HEK293 (cell line): ENCODE measurements around the gene MEOX1.

Experiments used
- BCL11B ChIP-seq: fragments of 450-650 bp; formaldehyde crosslinking; IDR thresholded peaks from 2 replicates; pipeline ENCODE4 v1.5.1; 2016; ENCODE audit warnings: low read depth, missing biosample characterization, missing genetic modification characterization
- IKZF3 ChIP-seq: fragments of 450-650 bp; IDR thresholded peaks from 2 replicates; pipeline ENCODE4 v1.5.0; 2018; ENCODE audit warnings: missing biosample characterization, mild to moderate bottlenecking, missing genetic modification characterization, moderate library complexity
- KLF10 ChIP-seq: fragments of 450-650 bp; IDR thresholded peaks from 2 replicates; pipeline ENCODE4 v1.5.1; 2018; ENCODE audit warnings: missing biosample characterization, mild to moderate bottlenecking, missing genetic modification characterization
- KLF16 ChIP-seq: fragments of 450-650 bp; formaldehyde crosslinking; IDR thresholded peaks from 2 replicates; pipeline ENCODE4 v1.5.1; 2017; ENCODE audit warnings: missing biosample characterization, missing genetic modification characterization
- PRDM1 ChIP-seq: fragments of 450-650 bp; formaldehyde crosslinking; IDR thresholded peaks from 2 replicates; pipeline ENCODE4; 2016; ENCODE audit warnings: missing biosample characterization, missing genetic modification characterization
- SP7 ChIP-seq: fragments of 450-650 bp; formaldehyde crosslinking; IDR thresholded peaks from 2 replicates; pipeline ENCODE4 v1.5.1; 2016; ENCODE audit warnings: missing biosample characterization, missing genetic modification characterization
- ZNF10 ChIP-seq: fragments of 450-650 bp; formaldehyde crosslinking; IDR thresholded peaks from 2 replicates; pipeline ENCODE4 v1.5.1; 2017; ENCODE audit warnings: missing biosample characterization, missing genetic modification characterization
- ZNF133 ChIP-seq: fragments of 450-650 bp; formaldehyde crosslinking; IDR thresholded peaks from 2 replicates; pipeline ENCODE4 v1.5.1; 2016; ENCODE audit warnings: missing biosample characterization, missing genetic modification characterization
- ZNF146 ChIP-seq: fragments of 450-650 bp; formaldehyde crosslinking; IDR thresholded peaks from 2 replicates; pipeline ENCODE4 v1.5.1; 2016; ENCODE audit warnings: missing biosample characterization, missing genetic modification characterization
- ZNF175 ChIP-seq: fragments of 450-650 bp; formaldehyde crosslinking; IDR thresholded peaks from 2 replicates; pipeline ENCODE4 v1.5.1; 2016; ENCODE audit warnings: missing biosample characterization, missing genetic modification characterization
- ZNF202 ChIP-seq: fragments of 450-650 bp; formaldehyde crosslinking; IDR thresholded peaks from 2 replicates; pipeline ENCODE4 v1.5.1; 2016; ENCODE audit warnings: missing biosample characterization, missing genetic modification characterization, borderline replicate concordance
- ZNF223 ChIP-seq: fragments of 450-650 bp; formaldehyde crosslinking; IDR thresholded peaks from 2 replicates; pipeline ENCODE4 v1.5.1; 2016; ENCODE audit warnings: missing biosample characterization, missing genetic modification characterization
- ZNF311 ChIP-seq: fragments of 450-650 bp; formaldehyde crosslinking; IDR thresholded peaks from 2 replicates; pipeline ENCODE4 v1.5.1; 2017; ENCODE audit warnings: missing biosample characterization, missing genetic modification characterization, borderline replicate concordance
- ZNF324 ChIP-seq: fragments of 450-650 bp; formaldehyde crosslinking; IDR thresholded peaks from 2 replicates; pipeline ENCODE4 v1.5.1; 2016; ENCODE audit warnings: missing biosample characterization, missing genetic modification characterization
- ZNF366 ChIP-seq: fragments of 450-650 bp; formaldehyde crosslinking; conservative IDR thresholded peaks from 2 replicates; pipeline ENCODE4 v1.5.1; 2016; ENCODE audit warnings: missing biosample characterization, missing genetic modification characterization
- ZNF391 ChIP-seq: fragments of 450-650 bp; formaldehyde crosslinking; IDR thresholded peaks from 2 replicates; pipeline ENCODE4 v1.5.1; 2016; ENCODE audit warnings: low read depth, missing biosample characterization, missing genetic modification characterization, borderline replicate concordance
- ZNF423 ChIP-seq: fragments of 450-650 bp; formaldehyde crosslinking; IDR thresholded peaks from 2 replicates; pipeline ENCODE4 v1.5.1; 2016; ENCODE audit warnings: missing biosample characterization, missing genetic modification characterization
- ZNF514 ChIP-seq: fragments of 450-650 bp; formaldehyde crosslinking; IDR thresholded peaks from 2 replicates; pipeline ENCODE4 v1.5.1; 2016; ENCODE audit warnings: missing biosample characterization, missing genetic modification characterization
- ZNF560 ChIP-seq: fragments of 450-650 bp; formaldehyde crosslinking; IDR thresholded peaks from 2 replicates; pipeline ENCODE4 v1.5.1; 2017; ENCODE audit warnings: missing biosample characterization, missing genetic modification characterization, borderline replicate concordance
- ZNF596 ChIP-seq: fragments of 450-650 bp; IDR thresholded peaks from 2 replicates; pipeline ENCODE4 v1.5.0; 2018; ENCODE audit warnings: missing biosample characterization, mild to moderate bottlenecking, missing genetic modification characterization, moderate library complexity
- ZNF610 ChIP-seq: fragments of 450-650 bp; formaldehyde crosslinking; IDR thresholded peaks from 2 replicates; pipeline ENCODE4 v1.5.1; 2016; ENCODE audit warnings: missing biosample characterization, missing genetic modification characterization, borderline replicate concordance
- ZNF701 ChIP-seq: fragments of 450-650 bp; formaldehyde crosslinking; IDR thresholded peaks from 2 replicates; pipeline ENCODE4 v1.5.1; 2016; ENCODE audit warnings: missing biosample characterization, missing genetic modification characterization
- ZSCAN30 ChIP-seq: fragments of 450-650 bp; IDR thresholded peaks from 2 replicates; pipeline ENCODE4 v1.5.1; 2018; ENCODE audit warnings: missing biosample characterization, mild to moderate bottlenecking, missing genetic modification characterization, moderate library complexity
- ZXDB ChIP-seq: fragments of 450-650 bp; formaldehyde crosslinking; IDR thresholded peaks from 2 replicates; pipeline ENCODE4 v1.5.1; 2016; ENCODE audit warnings: missing biosample characterization, missing genetic modification characterization
- TF ChIP-seq, protein P1 (sequence below): fragments of 450-650 bp; formaldehyde crosslinking; IDR thresholded peaks from 2 replicates; pipeline ENCODE4 v1.5.1; 2016; ENCODE audit warnings: missing biosample characterization, missing genetic modification characterization
- TF ChIP-seq, protein P2 (sequence below): fragments of 450-650 bp; formaldehyde crosslinking; IDR thresholded peaks from 2 replicates; pipeline ENCODE4 v1.5.1; 2016; ENCODE audit warnings: missing biosample characterization, missing genetic modification characterization
- TF ChIP-seq, protein P3 (sequence below): fragments of 450-650 bp; formaldehyde crosslinking; IDR thresholded peaks from 2 replicates; pipeline ENCODE4 v1.5.1; 2016; ENCODE audit warnings: missing biosample characterization, missing genetic modification characterization
- TF ChIP-seq, protein P4 (sequence below): fragments of 450-650 bp; IDR thresholded peaks from 2 replicates; pipeline ENCODE4 v1.5.1; 2018; ENCODE audit warnings: missing biosample characterization, missing genetic modification characterization
- TF ChIP-seq, protein P5 (sequence below): fragments of 450-650 bp; formaldehyde crosslinking; IDR thresholded peaks from 2 replicates; pipeline ENCODE4 v1.5.1; 2016; ENCODE audit warnings: missing biosample characterization, missing genetic modification characterization, borderline replicate concordance
- TF ChIP-seq, protein P6 (sequence below): fragments of 450-650 bp; formaldehyde crosslinking; IDR thresholded peaks from 2 replicates; pipeline ENCODE4 v1.5.1; 2016; ENCODE audit warnings: missing biosample characterization, missing genetic modification characterization
- TF ChIP-seq, protein P7 (sequence below): fragments of 450-650 bp; formaldehyde crosslinking; IDR thresholded peaks from 2 replicates; pipeline ENCODE4 v1.5.1; 2016; ENCODE audit warnings: missing biosample characterization, missing genetic modification characterization

Gene MEOX1

DNA sequence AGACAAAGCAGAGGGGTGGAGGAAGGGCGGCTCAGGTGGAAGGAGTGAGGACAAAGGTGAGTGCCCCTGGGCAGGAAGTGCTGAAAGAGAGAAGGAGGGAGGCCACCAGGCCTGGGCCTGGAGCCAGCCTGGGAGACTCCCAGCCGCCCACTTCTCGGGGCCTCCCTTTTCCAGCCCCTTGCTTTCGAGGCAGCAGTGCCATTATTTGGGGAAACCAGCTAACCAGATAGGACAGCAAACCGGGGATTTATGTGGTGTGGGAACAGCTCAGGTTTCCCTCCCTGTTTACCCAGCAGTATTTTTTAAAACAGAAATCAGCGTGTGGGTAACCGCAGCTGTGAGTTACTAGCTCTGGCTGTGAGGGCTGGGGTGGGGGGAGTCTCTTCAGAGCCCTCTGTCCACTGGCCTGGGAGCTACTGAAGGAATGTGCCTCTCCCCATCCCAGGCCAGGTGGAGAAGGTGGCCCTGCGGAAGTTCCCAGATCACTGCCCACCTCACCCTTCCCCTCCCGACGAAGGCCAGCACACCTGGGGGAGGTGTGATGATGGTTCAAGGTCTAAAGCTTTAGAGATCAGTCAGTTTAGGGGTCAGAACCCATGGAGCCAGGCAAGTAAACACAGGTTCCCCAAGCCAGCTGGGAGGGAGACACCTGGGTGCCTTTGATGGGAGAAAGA, 8.4 kb upstream of the MEOX1 start (continued):
- TF ChIP-seq, protein P1, sequence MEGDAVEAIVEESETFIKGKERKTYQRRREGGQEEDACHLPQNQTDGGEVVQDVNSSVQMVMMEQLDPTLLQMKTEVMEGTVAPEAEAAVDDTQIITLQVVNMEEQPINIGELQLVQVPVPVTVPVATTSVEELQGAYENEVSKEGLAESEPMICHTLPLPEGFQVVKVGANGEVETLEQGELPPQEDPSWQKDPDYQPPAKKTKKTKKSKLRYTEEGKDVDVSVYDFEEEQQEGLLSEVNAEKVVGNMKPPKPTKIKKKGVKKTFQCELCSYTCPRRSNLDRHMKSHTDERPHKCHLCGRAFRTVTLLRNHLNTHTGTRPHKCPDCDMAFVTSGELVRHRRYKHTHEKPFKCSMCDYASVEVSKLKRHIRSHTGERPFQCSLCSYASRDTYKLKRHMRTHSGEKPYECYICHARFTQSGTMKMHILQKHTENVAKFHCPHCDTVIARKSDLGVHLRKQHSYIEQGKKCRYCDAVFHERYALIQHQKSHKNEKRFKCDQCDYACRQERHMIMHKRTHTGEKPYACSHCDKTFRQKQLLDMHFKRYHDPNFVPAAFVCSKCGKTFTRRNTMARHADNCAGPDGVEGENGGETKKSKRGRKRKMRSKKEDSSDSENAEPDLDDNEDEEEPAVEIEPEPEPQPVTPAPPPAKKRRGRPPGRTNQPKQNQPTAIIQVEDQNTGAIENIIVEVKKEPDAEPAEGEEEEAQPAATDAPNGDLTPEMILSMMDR (tag by site-specific recombination): no peak
- TF ChIP-seq ZNF133 (no peak), ZNF311 (no peak), ZNF610 (peak; percentile 79; the same call in 1 of the 2 replicates), KLF16 (tag by site-specific recombination) (peak; percentile 72; the same call in 1 of the 2 replicates), ZNF560 (no peak), ZNF202 (tag by site-specific recombination) (no peak), ZNF423 (peak; percentile 66), ZNF514 (no peak), ZNF223 (tag by site-specific recombination) (no peak), ZXDB (tag by site-specific recombination) (peak; percentile 89), PRDM1 (no peak), BCL11B (tag by site-specific recombination) (peak; percentile 87), ZSCAN30 (peak; percentile 98), ZNF324 (tag by site-specific recombination) (peak; percentile 93; the same call in 1 of the 2 replicates), ZNF175 (no peak), ZNF146 (tag by site-specific recombination) (0 out of 2 replicates have a peak, but pooled peaks have one; percentile 49), KLF10 (tag by site-specific recombination) (peak; percentile 81), ZNF701 (no peak), ZNF366 (tag by site-specific recombination) (peak; percentile 70), SP7 (tag by site-specific recombination) (peak; percentile 99), ZNF596 (tag by site-specific recombination) (peak; percentile 93), ZNF10 (tag by site-specific recombination) (peak; percentile 61; the same call in 1 of the 2 replicates), ZNF391 (tag by site-specific recombination) (peak; percentile 75; the same call in 1 of the 2 replicates), IKZF3 (peak; percentile 98)
- TF ChIP-seq, protein P2, sequence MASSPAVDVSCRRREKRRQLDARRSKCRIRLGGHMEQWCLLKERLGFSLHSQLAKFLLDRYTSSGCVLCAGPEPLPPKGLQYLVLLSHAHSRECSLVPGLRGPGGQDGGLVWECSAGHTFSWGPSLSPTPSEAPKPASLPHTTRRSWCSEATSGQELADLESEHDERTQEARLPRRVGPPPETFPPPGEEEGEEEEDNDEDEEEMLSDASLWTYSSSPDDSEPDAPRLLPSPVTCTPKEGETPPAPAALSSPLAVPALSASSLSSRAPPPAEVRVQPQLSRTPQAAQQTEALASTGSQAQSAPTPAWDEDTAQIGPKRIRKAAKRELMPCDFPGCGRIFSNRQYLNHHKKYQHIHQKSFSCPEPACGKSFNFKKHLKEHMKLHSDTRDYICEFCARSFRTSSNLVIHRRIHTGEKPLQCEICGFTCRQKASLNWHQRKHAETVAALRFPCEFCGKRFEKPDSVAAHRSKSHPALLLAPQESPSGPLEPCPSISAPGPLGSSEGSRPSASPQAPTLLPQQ: peak; percentile 74
- TF ChIP-seq, protein P3, sequence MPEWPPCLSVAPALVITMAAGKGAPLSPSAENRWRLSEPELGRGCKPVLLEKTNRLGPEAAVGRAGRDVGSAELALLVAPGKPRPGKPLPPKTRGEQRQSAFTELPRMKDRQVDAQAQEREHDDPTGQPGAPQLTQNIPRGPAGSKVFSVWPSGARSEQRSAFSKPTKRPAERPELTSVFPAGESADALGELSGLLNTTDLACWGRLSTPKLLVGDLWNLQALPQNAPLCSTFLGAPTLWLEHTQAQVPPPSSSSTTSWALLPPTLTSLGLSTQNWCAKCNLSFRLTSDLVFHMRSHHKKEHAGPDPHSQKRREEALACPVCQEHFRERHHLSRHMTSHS: peak; percentile 51; the same call in 1 of the 2 replicates
- TF ChIP-seq, protein P4, sequence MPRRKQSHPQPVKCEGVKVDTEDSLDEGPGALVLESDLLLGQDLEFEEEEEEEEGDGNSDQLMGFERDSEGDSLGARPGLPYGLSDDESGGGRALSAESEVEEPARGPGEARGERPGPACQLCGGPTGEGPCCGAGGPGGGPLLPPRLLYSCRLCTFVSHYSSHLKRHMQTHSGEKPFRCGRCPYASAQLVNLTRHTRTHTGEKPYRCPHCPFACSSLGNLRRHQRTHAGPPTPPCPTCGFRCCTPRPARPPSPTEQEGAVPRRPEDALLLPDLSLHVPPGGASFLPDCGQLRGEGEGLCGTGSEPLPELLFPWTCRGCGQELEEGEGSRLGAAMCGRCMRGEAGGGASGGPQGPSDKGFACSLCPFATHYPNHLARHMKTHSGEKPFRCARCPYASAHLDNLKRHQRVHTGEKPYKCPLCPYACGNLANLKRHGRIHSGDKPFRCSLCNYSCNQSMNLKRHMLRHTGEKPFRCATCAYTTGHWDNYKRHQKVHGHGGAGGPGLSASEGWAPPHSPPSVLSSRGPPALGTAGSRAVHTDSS (tag by site-specific recombination): no peak
- TF ChIP-seq, protein P5, sequence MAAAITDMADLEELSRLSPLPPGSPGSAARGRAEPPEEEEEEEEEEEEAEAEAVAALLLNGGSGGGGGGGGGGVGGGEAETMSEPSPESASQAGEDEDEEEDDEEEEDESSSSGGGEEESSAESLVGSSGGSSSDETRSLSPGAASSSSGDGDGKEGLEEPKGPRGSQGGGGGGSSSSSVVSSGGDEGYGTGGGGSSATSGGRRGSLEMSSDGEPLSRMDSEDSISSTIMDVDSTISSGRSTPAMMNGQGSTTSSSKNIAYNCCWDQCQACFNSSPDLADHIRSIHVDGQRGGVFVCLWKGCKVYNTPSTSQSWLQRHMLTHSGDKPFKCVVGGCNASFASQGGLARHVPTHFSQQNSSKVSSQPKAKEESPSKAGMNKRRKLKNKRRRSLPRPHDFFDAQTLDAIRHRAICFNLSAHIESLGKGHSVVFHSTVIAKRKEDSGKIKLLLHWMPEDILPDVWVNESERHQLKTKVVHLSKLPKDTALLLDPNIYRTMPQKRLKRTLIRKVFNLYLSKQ (tag by site-specific recombination): no peak
- TF ChIP-seq, protein P6, sequence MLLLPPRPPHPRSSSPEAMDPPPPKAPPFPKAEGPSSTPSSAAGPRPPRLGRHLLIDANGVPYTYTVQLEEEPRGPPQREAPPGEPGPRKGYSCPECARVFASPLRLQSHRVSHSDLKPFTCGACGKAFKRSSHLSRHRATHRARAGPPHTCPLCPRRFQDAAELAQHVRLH (tag by site-specific recombination): peak; percentile 57; the same call in 1 of the 2 replicates
- TF ChIP-seq, protein P7, sequence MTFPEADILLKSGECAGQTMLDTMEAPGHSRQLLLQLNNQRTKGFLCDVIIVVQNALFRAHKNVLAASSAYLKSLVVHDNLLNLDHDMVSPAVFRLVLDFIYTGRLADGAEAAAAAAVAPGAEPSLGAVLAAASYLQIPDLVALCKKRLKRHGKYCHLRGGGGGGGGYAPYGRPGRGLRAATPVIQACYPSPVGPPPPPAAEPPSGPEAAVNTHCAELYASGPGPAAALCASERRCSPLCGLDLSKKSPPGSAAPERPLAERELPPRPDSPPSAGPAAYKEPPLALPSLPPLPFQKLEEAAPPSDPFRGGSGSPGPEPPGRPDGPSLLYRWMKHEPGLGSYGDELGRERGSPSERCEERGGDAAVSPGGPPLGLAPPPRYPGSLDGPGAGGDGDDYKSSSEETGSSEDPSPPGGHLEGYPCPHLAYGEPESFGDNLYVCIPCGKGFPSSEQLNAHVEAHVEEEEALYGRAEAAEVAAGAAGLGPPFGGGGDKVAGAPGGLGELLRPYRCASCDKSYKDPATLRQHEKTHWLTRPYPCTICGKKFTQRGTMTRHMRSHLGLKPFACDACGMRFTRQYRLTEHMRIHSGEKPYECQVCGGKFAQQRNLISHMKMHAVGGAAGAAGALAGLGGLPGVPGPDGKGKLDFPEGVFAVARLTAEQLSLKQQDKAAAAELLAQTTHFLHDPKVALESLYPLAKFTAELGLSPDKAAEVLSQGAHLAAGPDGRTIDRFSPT (tag by site-specific recombination): peak; percentile 61; the same call in 1 of the 2 replicates
